NCI-H187 treated with DMSO at 0.1 percent for 48 hours (cell line): ENCODE measurements around the gene SPATA2L.
"Not testable (repeated sequence)": the region's sequence is repeated elsewhere in the genome, so short reads cannot be mapped to it uniquely, and the experiment has no call there.

Experiments used
- DNase-seq: peaks from one replicate; lab custom pipeline; 2025; lab: John Stamatoyannopoulos, UW

Gene SPATA2L

GRCh38 chr16:89707695-89708094 is 6.2 kb upstream of the SPATA2L start:
- no peak for DNase-seq

- no peak for DNase-seq
Observed at GRCh38 chr16:89706518-89707260, 5.2 kb upstream of the SPATA2L start.

GRCh38 chr16:89705006-89705405 is 3.5 kb upstream of the SPATA2L start:
- no peak for DNase-seq

- DNase-seq, result no peak
Observed at GRCh38 chr16:89704281-89704680, 2.8 kb upstream of the SPATA2L start.

GRCh38 chr16:89700649-89701424 is 668 bp downstream of the SPATA2L start:
- DNase-seq, result no peak

- peak; percentile 81 for DNase-seq
Observed at GRCh38 chr16:89700100-89700648, 1.3 kb downstream of the SPATA2L start.

GRCh38 chr16:89699629-89700099 is 1.8 kb downstream of the SPATA2L start:
- DNase-seq, result not testable (repeated sequence)

GRCh38 chr16:89698717-89699116 is 2.8 kb downstream of the SPATA2L start:
- DNase-seq, result not testable (repeated sequence)

- DNase-seq, result no peak
Observed at GRCh38 chr16:89697616-89698331, 3.7 kb downstream of the SPATA2L start.

GRCh38 chr16:89697161-89697615 is 4.3 kb downstream of the SPATA2L start:
- DNase-seq, result no peak

- DNase-seq, result no peak
Observed at GRCh38 chr16:89696670-89697128, 4.8 kb downstream of the SPATA2L start.

GRCh38 chr16:89695875-89696669 is 5.4 kb downstream of the SPATA2L start:
- no peak for DNase-seq

GRCh38 chr16:89695086-89695874 is 6.2 kb downstream of the SPATA2L start:
- DNase-seq, result no peak

- DNase-seq, result not testable (repeated sequence)
Observed at GRCh38 chr16:89694784-89695085, 6.8 kb downstream of the SPATA2L start.

- DNase-seq, result no peak
Observed at GRCh38 chr16:89693931-89694783, 7.3 kb downstream of the SPATA2L start.

GRCh38 chr16:89693289-89693731 is 8.2 kb downstream of the SPATA2L start:
- DNase-seq, result no peak

GRCh38 chr16:89691986-89692569 is 9.4 kb downstream of the SPATA2L start:
- DNase-seq, result no peak

- no peak for DNase-seq
Observed at GRCh38 chr16:89691231-89691985, 10.1 kb downstream of the SPATA2L start.
